Liver (tissue), 9 donors: ENCODE results near the gene QPCT. TPM values are rescaled to one million over a fixed set of nuclear protein-coding genes. Genes with fewer than 3 reads are reported as not detected.

Source experiments
- DNase-seq: peaks from one replicate; pipeline ENCODE4 v3.0.0-alpha.2; 2017; ENCODE audit warnings: low spot score
- H3K27ac ChIP-seq, 2 donors: one replicate each; pipeline ENCODE4 v1.7.0; 2013; ENCODE audit warnings: inconsistent platforms in 2 of 2, low read length in 2 of 2, control low read depth in 1 of 2, low read depth in 1 of 2, mild to moderate bottlenecking in 1 of 2
- H3K27me3 ChIP-seq, 4 donors: one replicate each; pipeline versions ENCODE4 v1.6.1 to v1.7.0; 2013; ENCODE audit warnings: low read length in 3 of 4, inconsistent platforms in 1 of 4, mild to moderate bottlenecking in 1 of 4, moderate library complexity in 1 of 4; ENCODE audit not compliant: control insufficient read depth in 4 of 4, insufficient read depth in 4 of 4
- H3K36me3 ChIP-seq, 4 donors: one replicate each; pipeline versions ENCODE4 v1.6.1 to v1.7.0; 2013; ENCODE audit warnings: low read length in 3 of 4, mild to moderate bottlenecking in 3 of 4, low read depth in 1 of 4, moderate library complexity in 1 of 4; ENCODE audit not compliant: control insufficient read depth in 4 of 4, insufficient read depth in 3 of 4
- H3K4me1 ChIP-seq, 4 donors: one replicate each; pipeline versions ENCODE4 v1.6.1 to v1.7.0; 2013; ENCODE audit warnings: low read length in 3 of 4, mild to moderate bottlenecking in 3 of 4, moderate library complexity in 1 of 4; ENCODE audit not compliant: control insufficient read depth in 4 of 4, insufficient read depth in 4 of 4
- H3K4me3 ChIP-seq, 3 donors: one replicate each; pipeline versions ENCODE4 v1.6.1 to v1.7.0; 2013; ENCODE audit warnings: low read length in 3 of 3, control low read depth in 1 of 3, low read depth in 1 of 3, mild to moderate bottlenecking in 1 of 3
- H3K9ac ChIP-seq, 2 donors: one replicate each; pipeline ENCODE4 v1.7.0; 2013; ENCODE audit warnings: low read length in 2 of 2, mild to moderate bottlenecking in 2 of 2, moderate library complexity in 2 of 2, control low read depth in 1 of 2, low read depth in 1 of 2
- H3K9me3 ChIP-seq, 4 donors: one replicate each; pipeline versions ENCODE4 v1.6.1 to v1.7.0; 2013; ENCODE audit warnings: low read length in 3 of 4; ENCODE audit not compliant: control insufficient read depth in 4 of 4
- EGR1 ChIP-seq, 2 donors: IDR thresholded peaks; 2 replicates each; pipeline ENCODE4 v1.6.1; 2016 to 2018; ENCODE audit warnings: antibody characterized with exemption in 2 of 2, low read depth in 2 of 2
- FOXA1 ChIP-seq: IDR thresholded peaks from 2 replicates; pipeline ENCODE4 v1.6.1; 2016; ENCODE audit warnings: antibody characterized with exemption
- FOXA2 ChIP-seq: IDR thresholded peaks from 2 replicates; pipeline ENCODE4 v1.6.1; 2016; ENCODE audit warnings: antibody characterized with exemption
- GABPA ChIP-seq, 2 donors: IDR thresholded peaks in 1 of 2; conservative IDR thresholded peaks in 1 of 2; 2 replicates each; pipeline ENCODE4 v1.6.1; 2016; ENCODE audit warnings: antibody characterized with exemption in 2 of 2, mild to moderate bottlenecking in 1 of 2, moderate library complexity in 1 of 2
- HNF4A ChIP-seq, 2 donors: conservative IDR thresholded peaks; 2 replicates each; pipeline ENCODE4 v1.6.1; 2016; ENCODE audit warnings: antibody characterized with exemption in 2 of 2, mild to moderate bottlenecking in 2 of 2
- HNF4G ChIP-seq: IDR thresholded peaks from 2 replicates; pipeline ENCODE4 v1.6.1; 2016; ENCODE audit warnings: antibody characterized with exemption
- JUND ChIP-seq, 2 donors: IDR thresholded peaks; 2 replicates each; pipeline ENCODE4 v1.6.1; 2016; ENCODE audit warnings: antibody characterized with exemption in 2 of 2
- NR2F2 ChIP-seq: IDR thresholded peaks from 2 replicates; pipeline ENCODE4 v1.6.1; 2016; ENCODE audit warnings: antibody characterized with exemption
- RAD21 ChIP-seq, 2 donors: IDR thresholded peaks; 2 replicates each; pipeline ENCODE4 v1.6.1; 2016; ENCODE audit warnings: antibody characterized with exemption in 2 of 2, mild to moderate bottlenecking in 2 of 2
- RXRA ChIP-seq, 2 donors: IDR thresholded peaks; 2 replicates each; pipeline ENCODE4 v1.6.1; 2017 to 2018; ENCODE audit warnings: antibody characterized with exemption in 2 of 2, mild to moderate bottlenecking in 1 of 2
- SP1 ChIP-seq: IDR thresholded peaks from 2 replicates; pipeline ENCODE4 v1.6.1; 2018; ENCODE audit warnings: antibody characterized with exemption, mild to moderate bottlenecking
- TAF1 ChIP-seq: conservative IDR thresholded peaks from 2 replicates; pipeline ENCODE4 v1.6.1; 2016; ENCODE audit warnings: antibody characterized with exemption, mild to moderate bottlenecking
- YY1 ChIP-seq: IDR thresholded peaks from 2 replicates; pipeline ENCODE4 v1.6.1; 2016; ENCODE audit warnings: antibody characterized with exemption, mild to moderate bottlenecking
- WGBS: extraction: QIAGEN DNeasy Blood & Tissue Kit; methylation state at CpG from one replicate; pipeline ENCODE4 v1.1.7; 2013; 5-methylcytosine and 5-hydroxymethylcytosine counted together
- polyA plus RNA-seq, 2 donors: library from polyadenylated mRNA; stranded (reverse) in 1 of 2; unstranded in 1 of 2; fragments of 200-250 nt in 1 of 2; fragments of >200 nt in 1 of 2; fragmentation: Nextera tagmentation in 1 of 2; extraction: Ambion mirVana in 1 of 2; gene quantifications; one replicate each; pipeline versions ENCODE4 v1.2.1 to v1.2.3, GENCODE V29; 2013 to 2015
- total RNA-seq, 2 donors: library from RNA; depleted of rRNA; stranded (reverse); fragments of >200 nt; gene quantifications; one replicate each; pipeline ENCODE4 v1.2.3, GENCODE V29; 2014
- TF ChIP-seq, protein P1 (sequence below): IDR thresholded peaks from 2 replicates; pipeline ENCODE4 v1.6.1; 2016; ENCODE audit warnings: antibody characterized with exemption
- TF ChIP-seq, protein P2 (sequence below): IDR thresholded peaks from 2 replicates; pipeline ENCODE4 v1.6.1; 2016; ENCODE audit warnings: antibody characterized with exemption
- TF ChIP-seq, protein P3 (sequence below): IDR thresholded peaks from 2 replicates; pipeline ENCODE4 v1.6.1; 2016; ENCODE audit warnings: antibody characterized with exemption
- TF ChIP-seq, protein P4 (sequence below): IDR thresholded peaks from 2 replicates; pipeline ENCODE4 v1.6.1; 2016; ENCODE audit warnings: antibody characterized with exemption, mild to moderate bottlenecking
- donor health status: healthy.
- donor health status: healthy.
- donor health status: healthy.
- donor health status: healthy.
- donor health status: healthy.

QPCT gene
- total and polyA plus RNA-seq, 4 donors: 0.61 to 3.0 (median 1.2) TPM

DNA sequence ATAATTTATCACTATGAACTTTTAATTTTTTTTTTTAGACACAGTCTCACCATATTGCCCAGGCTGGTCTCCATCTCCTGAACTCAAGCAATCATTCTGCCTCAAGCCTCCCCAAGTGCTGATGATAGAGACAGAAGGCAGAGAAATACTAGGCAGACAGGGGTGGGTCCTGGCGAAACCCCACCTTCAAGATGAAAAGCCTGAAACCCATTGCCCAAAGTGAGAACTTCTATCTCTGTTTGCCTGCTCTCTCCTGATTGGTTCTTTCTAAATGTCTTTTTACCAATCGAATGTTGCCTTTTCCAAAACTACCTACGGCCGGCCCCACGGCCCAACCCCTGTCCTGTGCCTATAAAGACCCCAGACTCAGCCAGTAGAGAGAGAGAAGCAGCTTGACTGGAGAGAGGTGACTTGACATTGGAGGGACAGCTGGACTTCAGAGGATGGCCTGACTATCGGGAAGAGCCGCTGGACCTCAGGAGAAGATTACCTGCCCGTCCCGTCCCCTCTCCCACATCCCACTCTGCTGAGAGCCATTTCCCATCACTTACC is 41.7 kb upstream of the QPCT start:
- no peaks in the 10 kb centered on the region for H3K9me3 ChIP-seq
- TF ChIP-seq JUND (IDR thresholded peaks at IDR 0.05) (no peak), FOXA1 (no peak), HNF4A (conservative IDR thresholded peaks at IDR 0.05) (no peak), RXRA (IDR thresholded peaks at IDR 0.05) (no peak), FOXA2 (no peak), YY1 (no peak), SP1 (no peak), EGR1 (IDR thresholded peaks at IDR 0.05; ENCODE audit: low read depth in 2 of 2) (no peak), HNF4G (no peak), GABPA (IDR thresholded peaks at IDR 0.05 in 1 of 2, conservative IDR thresholded peaks at IDR 0.05 in 1 of 2) (no peak), RAD21 (IDR thresholded peaks at IDR 0.05) (no peak), TAF1 (no peak)
- TF ChIP-seq, protein P1, sequence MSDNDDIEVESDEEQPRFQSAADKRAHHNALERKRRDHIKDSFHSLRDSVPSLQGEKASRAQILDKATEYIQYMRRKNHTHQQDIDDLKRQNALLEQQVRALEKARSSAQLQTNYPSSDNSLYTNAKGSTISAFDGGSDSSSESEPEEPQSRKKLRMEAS: no peak
- TF ChIP-seq, protein P2, sequence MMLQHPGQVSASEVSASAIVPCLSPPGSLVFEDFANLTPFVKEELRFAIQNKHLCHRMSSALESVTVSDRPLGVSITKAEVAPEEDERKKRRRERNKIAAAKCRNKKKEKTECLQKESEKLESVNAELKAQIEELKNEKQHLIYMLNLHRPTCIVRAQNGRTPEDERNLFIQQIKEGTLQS: no peak
- TF ChIP-seq, protein P3, sequence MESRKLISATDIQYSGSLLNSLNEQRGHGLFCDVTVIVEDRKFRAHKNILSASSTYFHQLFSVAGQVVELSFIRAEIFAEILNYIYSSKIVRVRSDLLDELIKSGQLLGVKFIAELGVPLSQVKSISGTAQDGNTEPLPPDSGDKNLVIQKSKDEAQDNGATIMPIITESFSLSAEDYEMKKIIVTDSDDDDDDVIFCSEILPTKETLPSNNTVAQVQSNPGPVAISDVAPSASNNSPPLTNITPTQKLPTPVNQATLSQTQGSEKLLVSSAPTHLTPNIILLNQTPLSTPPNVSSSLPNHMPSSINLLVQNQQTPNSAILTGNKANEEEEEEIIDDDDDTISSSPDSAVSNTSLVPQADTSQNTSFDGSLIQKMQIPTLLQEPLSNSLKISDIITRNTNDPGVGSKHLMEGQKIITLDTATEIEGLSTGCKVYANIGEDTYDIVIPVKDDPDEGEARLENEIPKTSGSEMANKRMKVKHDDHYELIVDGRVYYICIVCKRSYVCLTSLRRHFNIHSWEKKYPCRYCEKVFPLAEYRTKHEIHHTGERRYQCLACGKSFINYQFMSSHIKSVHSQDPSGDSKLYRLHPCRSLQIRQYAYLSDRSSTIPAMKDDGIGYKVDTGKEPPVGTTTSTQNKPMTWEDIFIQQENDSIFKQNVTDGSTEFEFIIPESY: no peak
- TF ChIP-seq, protein P4, sequence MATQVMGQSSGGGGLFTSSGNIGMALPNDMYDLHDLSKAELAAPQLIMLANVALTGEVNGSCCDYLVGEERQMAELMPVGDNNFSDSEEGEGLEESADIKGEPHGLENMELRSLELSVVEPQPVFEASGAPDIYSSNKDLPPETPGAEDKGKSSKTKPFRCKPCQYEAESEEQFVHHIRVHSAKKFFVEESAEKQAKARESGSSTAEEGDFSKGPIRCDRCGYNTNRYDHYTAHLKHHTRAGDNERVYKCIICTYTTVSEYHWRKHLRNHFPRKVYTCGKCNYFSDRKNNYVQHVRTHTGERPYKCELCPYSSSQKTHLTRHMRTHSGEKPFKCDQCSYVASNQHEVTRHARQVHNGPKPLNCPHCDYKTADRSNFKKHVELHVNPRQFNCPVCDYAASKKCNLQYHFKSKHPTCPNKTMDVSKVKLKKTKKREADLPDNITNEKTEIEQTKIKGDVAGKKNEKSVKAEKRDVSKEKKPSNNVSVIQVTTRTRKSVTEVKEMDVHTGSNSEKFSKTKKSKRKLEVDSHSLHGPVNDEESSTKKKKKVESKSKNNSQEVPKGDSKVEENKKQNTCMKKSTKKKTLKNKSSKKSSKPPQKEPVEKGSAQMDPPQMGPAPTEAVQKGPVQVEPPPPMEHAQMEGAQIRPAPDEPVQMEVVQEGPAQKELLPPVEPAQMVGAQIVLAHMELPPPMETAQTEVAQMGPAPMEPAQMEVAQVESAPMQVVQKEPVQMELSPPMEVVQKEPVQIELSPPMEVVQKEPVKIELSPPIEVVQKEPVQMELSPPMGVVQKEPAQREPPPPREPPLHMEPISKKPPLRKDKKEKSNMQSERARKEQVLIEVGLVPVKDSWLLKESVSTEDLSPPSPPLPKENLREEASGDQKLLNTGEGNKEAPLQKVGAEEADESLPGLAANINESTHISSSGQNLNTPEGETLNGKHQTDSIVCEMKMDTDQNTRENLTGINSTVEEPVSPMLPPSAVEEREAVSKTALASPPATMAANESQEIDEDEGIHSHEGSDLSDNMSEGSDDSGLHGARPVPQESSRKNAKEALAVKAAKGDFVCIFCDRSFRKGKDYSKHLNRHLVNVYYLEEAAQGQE: no peak
- H3K4me1 ChIP-seq: peaks cover 0 to 2% (median 0%) of the 10 kb centered on the region in 4 donors
- 98% methylated on average over 9 of the region's 9 CpGs for WGBS
- no peaks in the 10 kb centered on the region for H3K36me3 ChIP-seq
- H3K9ac ChIP-seq: no peak overlapping the region
- no peak overlapping the region for H3K27ac ChIP-seq
- no peak for DNase-seq
- H3K27me3 ChIP-seq: no peaks in the 10 kb centered on the region
- H3K4me3 ChIP-seq: no peak overlapping the region

DNA sequence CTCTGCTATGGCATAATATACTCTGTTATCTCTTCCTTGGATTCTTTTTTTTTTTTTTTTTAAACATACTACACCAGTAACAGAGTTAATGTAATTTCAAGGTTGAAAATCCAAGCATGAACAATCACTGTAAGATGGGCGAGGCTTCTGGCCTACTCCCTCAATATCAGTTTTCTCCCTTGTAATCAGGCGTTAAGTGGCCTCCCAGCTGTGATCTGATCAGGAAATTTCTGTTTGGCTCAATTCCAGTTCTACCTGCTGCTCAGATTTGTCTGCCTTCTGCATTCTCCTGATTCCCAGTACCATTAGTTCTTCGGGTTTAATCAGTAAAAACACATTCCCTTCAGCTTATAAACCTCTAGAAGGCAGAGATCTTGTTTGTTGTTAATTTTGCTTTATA is 38.4 kb upstream of the QPCT start:
- Histone ChIP-seq H3K4me1 (peaks cover 0 to 2% (median 0%) of the 10 kb centered on the region in 4 donors), H3K9me3 (no peaks in the 10 kb centered on the region), H3K27ac (no peak overlapping the region), H3K36me3 (no peaks in the 10 kb centered on the region), H3K4me3 (no peak overlapping the region), H3K27me3 (no peaks in the 10 kb centered on the region), H3K9ac (no peak overlapping the region)
- 80% methylated on average over 3 of the region's 3 CpGs for WGBS
- no peak for TF ChIP-seq RXRA (IDR thresholded peaks at IDR 0.05)
- TF ChIP-seq TAF1: no peak
- no peak for TF ChIP-seq JUND (IDR thresholded peaks at IDR 0.05)
- no peak for TF ChIP-seq HNF4A (conservative IDR thresholded peaks at IDR 0.05)
- TF ChIP-seq EGR1 (IDR thresholded peaks at IDR 0.05; ENCODE audit: low read depth in 2 of 2): no peak
- TF ChIP-seq RAD21 (IDR thresholded peaks at IDR 0.05): no peak
- TF ChIP-seq NR2F2: no peak
- no peak for DNase-seq
